ENCODE data around the gene STX2.
A peak's percentile ranks its signal among the peaks of the same experiment; 100 is the strongest.
"Not testable (repeated sequence)": the region's sequence is repeated elsewhere in the genome, so short reads cannot be mapped to it uniquely, and the experiment has no call there.

The STX2 gene

GRCh38 chr12:130796985-130797686 is 41.9 kb downstream of the STX2 start:
- peak; percentile 24 for DNase-seq (ENCODE audit: low read depth)

DNA sequence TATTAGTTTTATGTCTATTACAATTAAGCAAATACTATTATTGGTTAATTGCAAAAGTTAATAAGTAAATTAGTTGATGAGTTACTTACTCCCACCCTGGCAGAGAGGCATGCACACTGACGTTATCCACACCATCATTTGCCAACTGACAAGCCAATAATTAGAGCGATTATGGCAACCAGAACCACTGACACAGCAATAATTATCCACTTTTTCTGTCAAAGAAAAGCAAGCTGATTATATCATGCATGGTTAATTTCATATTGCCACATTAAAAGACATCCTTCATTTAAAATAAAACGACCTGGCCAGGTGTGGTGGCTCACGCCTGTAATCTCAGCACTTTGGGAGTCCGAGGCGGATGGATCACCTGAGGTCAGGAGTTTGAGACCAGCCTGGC is 43.1 kb downstream of the STX2 start:
- DNase-seq (ENCODE audit: low read depth) = no peak

DNA sequence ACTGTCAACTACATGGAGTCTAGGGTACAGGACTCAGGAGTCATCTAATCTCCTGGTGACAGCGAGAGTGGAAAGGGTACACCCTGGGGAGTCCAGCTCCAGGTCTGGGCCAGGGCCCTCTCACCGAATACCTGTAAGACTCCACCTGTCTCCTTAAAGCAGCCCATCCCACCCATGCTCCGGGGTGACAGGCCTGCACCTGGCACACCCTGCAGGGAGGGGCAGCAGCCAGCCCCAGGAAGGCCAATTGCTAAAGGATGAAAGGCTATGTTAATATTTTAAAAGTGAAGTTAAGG is 45.5 kb downstream of the STX2 start:
- no peak for DNase-seq (ENCODE audit: low read depth)

DNA sequence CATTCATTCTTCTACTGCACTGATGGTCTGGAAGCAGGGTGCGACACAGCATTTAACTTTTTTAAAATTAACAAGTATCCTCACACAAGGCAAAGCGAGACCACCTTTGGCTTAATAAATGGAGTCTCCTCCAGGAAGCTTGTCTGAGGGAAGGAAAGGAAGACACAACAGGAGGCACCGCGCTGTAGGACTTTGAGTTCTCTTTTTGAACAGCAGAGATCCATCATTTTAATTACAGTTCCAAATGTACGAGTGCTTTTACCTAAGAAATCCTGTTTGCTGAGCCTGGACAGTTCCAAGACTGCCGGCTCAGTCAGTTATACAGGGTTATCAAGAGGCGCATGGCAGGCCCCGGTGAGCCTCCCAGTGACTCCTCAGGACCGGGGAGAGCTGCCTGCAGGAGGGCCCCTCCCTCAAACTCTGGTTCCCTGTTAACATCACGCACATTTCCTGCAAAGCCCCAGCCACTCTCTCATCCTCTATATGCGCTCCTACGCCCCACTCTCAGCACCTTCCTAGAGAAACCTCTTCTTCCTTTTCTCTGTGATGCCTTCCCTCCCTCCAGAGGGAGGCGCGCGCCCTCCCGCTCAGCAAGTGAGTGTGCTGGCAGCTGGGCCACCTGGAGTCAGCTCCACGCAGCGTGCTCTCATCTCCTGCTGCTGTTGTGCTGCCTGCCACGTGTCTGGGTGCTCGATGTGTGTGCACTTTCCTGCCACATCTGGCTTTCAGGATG is 46.1 kb downstream of the STX2 start:
- no peak for DNase-seq (ENCODE audit: low read depth)

DNA sequence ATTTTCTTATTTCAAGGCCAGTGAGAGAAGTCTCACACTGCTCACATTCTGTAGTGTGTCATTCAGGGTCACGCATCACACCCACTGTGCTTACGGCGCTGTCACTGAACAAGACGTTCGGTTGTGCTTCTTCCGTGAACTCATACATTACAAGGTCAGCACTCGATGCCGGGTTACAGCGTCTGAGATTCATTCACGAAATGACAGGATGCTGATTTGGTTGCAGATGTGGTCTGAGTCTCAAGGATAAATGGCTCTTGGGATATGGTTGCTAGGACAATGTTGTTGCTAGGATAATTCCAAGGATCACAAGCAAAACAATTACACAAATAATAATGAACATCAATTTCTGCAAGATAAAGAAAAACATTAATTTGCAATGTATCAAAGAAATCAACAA is 47.4 kb downstream of the STX2 start:
- no peak for DNase-seq (ENCODE audit: low read depth)

DNA sequence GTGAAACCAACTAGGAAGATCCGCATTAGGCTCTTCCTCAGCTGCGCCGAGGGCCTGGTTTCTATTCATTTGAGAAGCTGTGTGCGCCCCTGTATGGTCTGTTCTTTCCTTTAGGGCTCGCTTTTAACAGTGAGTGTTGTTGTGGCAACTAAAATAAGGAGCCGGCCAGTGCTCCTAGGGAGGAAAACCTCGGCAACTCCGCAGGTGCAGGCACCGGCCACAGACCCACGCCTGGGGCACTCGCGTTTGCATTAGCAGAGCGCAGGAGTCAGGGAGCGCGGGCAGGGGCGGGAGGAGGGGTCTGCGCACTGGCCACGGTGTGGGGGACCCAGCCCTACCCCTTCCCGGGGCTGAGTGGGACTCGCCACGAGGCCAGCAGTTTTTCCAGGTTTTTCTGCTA is 50.5 kb downstream of the STX2 start:
- no peak for DNase-seq (ENCODE audit: low read depth)

GRCh38 chr12:130787445-130788410 is 51.3 kb downstream of the STX2 start:
- DNase-seq (ENCODE audit: low read depth) = no peak

DNA sequence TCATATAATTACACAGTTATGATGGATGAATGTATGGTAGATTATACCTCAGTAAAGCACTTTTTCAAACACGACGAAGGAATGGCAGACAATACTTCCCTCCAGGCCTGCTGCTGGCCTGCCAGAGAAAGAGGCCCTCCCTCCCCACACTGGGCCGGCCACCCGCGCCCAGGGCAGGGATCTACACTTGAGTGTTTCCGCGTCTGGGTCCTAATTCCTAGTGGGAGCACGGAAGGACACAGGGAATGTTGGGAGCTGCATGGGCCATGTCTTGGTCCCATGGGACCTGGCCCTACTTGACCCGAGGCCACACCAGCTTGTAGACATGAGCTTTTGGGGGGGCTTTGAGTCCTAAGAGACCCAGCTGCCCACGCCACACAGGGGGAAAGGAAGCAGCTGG is 52.0 kb downstream of the STX2 start:
- DNase-seq (ENCODE audit: low read depth) = no peak

DNA sequence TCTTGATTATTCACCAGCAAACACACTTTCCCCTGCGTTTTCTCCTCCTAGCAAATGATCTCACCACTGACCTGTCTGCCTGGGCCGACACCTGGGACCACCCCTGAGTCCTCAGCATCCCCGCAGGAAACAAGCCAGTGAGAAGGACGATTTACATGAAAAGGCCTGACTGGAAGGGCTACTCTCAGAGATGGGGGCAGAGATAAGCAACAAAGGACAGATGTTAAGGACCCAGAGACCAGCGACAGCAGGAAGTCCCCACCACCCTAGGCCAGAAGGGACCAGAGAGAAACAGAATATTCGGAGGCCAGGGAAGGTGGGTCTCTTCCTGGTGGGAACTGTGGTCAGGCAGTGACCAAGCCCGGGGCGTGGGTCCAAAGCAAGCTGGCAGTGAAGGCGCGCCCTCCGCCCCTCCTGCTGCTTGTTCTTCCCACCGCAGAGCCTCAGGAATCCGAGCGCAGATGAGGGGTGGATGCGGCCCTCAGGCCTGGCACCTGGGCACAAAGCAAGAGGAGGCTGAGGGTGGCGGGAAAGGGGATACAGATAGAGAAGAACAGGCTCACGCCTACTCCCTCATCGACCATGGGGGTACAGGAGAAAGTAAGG is 55.8 kb downstream of the STX2 start:
- no peak for DNase-seq (ENCODE audit: low read depth)

DNA sequence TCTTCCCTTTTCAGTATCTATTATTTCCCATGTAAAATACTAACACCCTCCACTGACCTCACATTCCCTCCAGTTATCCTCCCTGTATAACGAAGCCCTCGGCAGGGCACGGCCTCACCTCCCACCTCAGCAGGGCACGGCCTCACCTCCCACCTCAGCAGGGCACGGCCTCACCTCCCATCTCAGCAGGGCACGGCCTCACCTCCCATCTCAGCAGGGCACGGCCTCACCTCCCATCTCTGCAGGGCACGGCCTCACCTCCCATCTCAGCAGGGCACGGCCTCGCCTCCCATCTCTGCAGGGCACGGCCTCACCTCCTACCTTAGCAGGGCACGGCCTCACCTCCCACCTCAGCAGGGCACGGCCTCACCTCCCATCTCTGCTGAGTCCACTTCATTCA is 56.8 kb downstream of the STX2 start:
- not testable (repeated sequence) for DNase-seq (ENCODE audit: low read depth)

DNA sequence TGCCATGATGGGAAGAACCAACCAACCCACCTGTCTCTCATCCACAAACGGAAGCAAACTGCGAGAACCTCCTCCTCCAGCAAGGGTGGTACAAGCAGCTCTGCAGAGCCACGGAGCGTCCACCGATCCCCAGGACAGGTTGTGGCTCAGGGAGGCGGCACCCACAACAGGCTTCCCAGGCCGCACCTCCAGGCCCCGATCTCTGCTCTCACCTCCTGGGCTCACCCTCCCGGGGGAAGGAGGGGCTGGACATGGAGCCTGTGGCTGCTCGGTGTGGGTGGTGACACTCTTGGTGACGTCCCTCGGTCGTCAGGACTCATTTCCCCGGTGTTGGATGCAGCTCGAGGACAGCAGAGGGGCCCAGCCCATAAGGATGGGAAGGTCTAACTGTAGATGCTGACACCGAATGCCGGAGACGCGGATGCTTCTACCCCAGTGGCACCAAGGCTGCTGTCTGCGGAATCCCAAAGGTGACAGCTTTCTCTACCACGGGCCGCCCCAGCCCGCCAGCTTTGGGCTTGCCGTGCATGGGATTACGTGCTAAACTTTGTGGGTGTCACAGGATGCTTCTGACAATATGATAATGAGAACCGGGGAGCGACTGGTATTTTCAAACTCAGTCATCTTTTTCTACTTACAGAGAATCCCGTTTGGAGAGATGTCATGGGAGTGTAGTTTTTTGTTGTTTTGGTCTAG is 58.0 kb downstream of the STX2 start:
- DNase-seq (ENCODE audit: low read depth) = no peak

DNA sequence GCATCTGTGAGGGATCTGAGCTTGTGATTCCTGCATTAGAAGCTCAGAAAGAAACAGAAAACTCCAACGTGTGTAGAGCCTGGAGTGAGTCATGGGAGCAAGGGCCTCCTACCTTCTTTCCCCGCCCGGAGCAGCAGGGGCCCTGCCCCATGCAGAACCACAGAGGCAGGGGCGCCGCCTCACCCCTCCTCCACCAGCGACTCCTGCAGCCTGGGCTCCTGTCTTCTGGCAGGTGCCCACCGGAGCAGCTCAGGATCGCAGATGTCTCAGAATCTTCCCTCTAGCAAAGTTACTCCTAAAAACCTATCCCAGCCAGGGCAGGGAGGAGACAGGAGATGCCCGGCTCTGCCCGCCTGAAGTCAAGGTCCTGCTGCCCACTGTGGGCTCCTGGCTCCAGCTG is 58.7 kb downstream of the STX2 start:
- DNase-seq (ENCODE audit: low read depth) = no peak

- no peak for DNase-seq (ENCODE audit: low read depth)
These were observed 60.3 kb downstream of the STX2 start for GRCh38 chr12:130778776-130779175.

- DNase-seq (ENCODE audit: low read depth) = no peak
These were observed 62.2 kb downstream of the STX2 start for GRCh38 chr12:130776857-130777339.

DNA sequence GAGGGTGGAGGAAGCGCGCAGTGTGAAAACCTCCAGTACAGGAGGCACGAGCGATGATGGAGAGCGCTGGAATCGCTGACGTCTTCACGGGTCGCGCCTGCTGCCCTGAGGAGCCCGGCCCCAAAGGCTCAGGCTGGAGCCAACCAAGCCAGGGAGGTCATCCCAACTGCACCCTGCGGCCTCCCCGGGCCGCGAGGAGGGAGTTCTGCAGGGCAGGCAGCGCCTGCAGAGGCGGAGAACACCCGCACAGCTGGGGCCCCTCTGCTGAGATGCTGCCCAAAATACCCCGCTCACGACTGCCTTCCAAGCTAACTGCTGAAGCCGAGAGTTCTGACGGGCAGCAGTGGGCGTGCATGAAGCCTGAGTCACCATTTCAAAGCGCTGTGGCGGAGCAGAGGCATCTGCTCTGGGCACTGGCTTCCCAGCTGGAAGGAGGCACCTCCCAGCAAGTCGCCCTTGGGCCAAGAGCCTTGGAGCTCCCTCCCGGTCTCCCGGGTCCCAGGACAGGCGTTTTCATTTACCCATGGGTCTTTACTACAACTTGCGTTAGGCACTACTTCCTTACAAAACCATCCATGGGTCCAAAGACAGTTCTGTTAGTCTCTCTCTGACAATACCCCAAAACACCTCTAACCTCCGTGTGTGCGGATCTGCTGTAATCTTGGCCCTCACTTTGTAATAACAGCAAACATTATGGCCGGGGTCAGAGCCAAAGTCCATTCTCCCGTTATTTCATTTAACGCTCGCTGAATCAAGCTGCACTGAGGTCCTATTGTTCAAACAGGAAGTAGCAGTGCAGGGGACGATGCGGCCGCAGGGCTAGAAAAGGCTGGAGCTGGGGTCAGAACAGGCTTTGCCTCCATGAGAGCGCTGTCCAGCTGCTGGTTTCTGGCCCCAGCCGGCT is 62.8 kb downstream of the STX2 start:
- DNase-seq (ENCODE audit: low read depth) = peak; percentile 50

DNA sequence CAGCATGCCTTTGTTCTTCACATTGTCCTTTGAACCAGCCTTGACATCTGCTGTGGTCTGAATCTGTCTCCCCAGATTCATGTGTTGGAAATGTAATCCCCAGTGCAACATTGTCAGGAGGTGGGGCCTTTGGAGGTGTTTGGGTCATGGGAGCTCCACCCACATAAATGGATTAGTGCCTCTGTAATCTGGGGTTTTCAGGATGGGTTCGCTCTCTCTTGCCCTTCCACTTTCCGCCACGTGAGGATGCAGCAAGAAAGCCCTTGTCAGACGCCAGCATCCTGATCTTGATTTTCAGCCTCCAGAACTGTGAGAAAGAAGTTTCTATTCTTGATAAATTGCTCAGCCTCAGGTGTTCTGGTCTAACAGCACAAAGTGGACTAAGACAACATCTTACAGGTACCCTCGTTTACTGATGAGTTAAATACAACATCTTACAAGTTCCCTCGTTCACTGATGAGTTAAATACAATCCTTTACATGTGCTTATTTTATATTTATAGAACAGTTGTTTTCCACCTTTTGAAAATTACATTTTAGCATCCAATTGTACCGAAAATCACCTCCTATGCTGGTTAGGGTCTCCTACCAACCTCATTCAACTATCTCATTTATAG is 68.5 kb downstream of the STX2 start:
- no peak for DNase-seq (ENCODE audit: low read depth)

GRCh38 chr12:130768120-130768519 is 70.9 kb downstream of the STX2 start:
- DNase-seq (ENCODE audit: low read depth) = no peak

DNA sequence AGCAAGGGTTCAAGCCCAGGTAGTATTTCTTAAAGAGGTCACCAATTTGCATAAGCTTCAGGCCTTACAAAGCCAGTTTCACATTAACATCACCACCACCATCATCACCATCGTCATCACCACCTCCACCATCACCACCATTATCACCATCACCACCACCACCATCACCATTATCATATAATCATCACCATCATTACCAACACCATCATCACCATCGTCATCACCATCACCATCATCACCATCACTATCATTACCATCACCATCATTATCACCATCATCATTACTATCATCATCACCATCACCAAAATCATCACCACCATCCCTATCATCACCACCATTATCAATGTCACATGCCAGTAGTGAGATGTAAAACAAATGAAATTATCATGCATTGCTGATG is 72.6 kb downstream of the STX2 start:
- DNase-seq (ENCODE audit: low read depth) = no peak

- DNase-seq (ENCODE audit: low read depth) = no peak
These were observed 73.8 kb downstream of the STX2 start for GRCh38 chr12:130765186-130765659.

All from activated T-helper 9 cell treated with anti-CD3 and anti-CD28 coated beads, Interleukin-2, amount 50 U/mL, for 16 hours (primary cell).